Inferior parietal cortex (tissue), 1 donor: ENCODE data around the gene MAP2K3.
"Not testable (repeated sequence)": the region's sequence is repeated elsewhere in the genome, so short reads cannot be mapped to it uniquely, and the experiment has no call there.

Source experiments
- DNase-seq: peaks from one replicate; pipeline ENCODE4 v3.0.0-alpha.2; 2016; ENCODE audit errors: extremely low spot score

MAP2K3 gene

GRCh38 chr17:21296097-21297025 is 11.8 kb downstream of the MAP2K3 start:
- DNase-seq = no peak

DNA sequence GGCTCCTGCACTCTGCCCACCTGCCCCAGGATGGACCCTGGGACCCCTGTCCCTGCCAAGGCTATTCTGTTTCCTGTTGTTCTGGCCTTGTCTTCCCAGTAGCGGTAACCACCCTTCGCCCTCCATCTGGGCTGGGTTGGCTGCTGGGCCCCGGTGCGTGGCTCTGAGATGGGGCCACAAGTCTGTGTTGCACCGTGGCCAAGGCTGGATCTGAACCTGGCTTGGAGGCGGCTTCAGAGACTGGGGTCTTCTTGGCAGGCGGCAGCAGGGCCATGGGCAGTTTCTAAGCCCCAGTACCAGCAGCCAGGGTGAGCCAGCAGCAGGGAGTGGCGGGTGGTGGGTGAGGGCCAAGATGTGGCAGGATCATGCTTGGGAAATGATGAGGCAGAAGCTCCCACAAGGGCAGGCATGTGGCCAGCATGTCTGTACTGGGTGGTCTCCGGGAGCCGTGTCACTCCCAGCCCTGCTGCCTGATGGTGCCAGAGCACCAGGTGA is 12.6 kb downstream of the MAP2K3 start:
- no peak for DNase-seq

DNA sequence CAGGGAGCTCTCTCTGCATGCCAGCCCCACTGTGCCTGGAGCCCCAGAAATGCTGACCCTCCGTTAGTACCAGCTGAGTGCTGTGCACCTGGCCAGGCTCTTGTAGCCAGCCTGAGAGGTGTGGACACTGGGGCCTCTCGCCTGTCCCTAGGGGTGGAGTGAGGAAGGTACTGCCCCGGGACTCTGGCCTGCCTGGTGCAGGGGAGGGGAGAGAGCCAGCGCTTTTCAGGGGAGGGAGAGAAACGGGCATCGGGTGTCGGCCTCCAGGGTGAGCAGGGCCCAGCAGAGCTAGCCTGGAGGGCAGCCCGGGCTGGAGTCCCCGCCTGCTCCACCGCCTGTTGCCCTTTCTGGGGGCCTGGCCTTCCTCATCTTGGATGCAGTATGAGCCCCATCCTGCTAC is 13.1 kb downstream of the MAP2K3 start:
- no peak for DNase-seq

GRCh38 chr17:21298056-21298982 is 13.8 kb downstream of the MAP2K3 start:
- DNase-seq = no peak

DNA sequence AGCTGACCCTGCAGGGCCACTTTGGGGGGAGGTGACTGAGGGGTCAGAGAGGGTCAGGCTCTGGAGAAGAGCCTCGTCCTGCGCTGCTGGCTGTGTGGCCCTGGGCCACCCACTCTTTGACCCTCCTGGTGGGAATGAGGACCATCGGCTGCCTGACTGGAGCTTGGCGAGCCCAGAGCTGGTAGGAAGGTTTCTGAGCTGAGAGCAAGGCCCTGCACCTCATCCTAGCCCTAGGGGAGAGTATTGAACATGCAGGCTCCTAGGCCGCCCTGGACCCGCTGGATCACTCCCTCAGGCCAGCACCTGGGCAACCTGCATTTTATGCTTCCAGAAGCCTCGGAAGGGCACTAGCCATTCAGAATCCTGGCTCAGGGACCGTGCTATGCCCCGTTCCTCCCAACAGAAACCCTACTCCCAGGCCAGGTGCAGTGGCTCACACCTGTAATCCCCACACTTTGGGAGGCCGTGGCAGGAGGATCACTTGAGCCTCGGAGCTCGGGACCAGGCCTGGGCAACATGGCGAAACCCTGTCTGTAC is 14.5 kb downstream of the MAP2K3 start:
- DNase-seq = no peak

DNA sequence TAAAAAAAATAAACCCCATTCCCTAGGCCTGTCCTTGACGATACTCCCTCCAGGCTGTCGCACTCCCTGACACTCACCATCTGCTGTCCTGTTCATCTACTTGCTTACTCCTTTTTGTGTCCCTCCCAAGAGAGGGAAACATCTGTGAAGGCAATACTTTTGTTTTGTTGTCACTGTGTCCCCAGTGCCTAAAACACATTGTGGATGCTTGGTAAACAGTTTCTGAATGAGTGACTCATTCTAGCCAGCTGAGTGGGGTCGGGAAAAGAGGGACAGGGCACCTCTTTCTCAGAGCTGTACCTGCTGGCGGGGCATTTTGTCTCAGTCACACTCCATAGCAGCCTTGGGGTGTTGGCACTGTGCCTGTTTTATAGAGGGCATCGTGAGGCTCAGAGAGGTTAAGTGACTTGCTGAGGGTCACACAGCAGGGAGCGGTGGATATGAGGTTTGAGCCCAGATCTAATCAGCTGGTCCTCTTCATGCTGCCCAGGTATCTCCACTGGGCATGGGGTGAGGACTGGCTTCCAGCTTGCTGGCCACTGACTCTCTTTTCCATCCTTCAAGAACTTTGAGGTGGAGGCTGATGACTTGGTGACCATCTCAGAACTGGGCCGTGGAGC is 15.6 kb downstream of the MAP2K3 start:
- no peak for DNase-seq

DNA sequence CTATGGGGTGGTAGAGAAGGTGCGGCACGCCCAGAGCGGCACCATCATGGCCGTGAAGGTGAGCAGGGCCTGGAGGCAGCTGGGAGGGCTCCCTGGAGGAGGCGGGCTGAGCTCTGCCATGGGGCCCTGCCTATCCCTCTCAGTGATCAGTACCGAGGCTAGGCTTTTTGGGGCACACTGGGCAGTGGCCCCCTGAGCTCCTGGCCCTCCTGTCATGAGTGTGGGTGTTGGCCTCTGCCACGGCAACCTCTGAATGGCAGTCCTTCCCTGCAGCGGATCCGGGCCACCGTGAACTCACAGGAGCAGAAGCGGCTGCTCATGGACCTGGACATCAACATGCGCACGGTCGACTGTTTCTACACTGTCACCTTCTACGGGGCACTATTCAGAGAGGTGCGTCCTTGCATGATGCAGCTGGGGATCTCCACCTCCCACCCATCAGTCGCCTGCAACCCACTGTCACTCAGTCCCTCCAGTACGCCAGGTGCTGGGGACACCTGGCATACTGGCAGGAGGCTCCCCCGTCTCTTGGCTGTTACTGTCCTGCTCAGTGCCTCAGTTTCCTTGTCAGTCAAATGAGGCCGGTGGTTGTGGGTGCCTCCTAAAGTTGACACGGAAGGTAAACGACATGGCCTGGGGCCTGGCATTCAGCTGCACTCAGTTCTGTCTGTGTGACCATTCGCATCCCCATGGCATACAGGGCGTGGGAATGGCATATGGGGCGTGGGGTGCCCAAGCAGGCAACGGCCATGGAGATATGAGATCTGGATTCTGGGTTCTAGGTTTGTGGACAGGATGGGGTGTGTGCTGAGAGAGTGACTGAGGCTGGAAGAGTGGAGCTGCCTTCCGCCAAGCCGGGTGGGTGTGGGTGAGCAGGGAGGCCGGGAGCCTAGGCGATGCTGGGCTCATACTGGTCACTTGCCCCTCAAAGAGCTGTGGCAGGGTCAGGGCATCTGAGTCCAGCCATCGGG is 16.4 kb downstream of the MAP2K3 start:
- DNase-seq = no peak

DNA sequence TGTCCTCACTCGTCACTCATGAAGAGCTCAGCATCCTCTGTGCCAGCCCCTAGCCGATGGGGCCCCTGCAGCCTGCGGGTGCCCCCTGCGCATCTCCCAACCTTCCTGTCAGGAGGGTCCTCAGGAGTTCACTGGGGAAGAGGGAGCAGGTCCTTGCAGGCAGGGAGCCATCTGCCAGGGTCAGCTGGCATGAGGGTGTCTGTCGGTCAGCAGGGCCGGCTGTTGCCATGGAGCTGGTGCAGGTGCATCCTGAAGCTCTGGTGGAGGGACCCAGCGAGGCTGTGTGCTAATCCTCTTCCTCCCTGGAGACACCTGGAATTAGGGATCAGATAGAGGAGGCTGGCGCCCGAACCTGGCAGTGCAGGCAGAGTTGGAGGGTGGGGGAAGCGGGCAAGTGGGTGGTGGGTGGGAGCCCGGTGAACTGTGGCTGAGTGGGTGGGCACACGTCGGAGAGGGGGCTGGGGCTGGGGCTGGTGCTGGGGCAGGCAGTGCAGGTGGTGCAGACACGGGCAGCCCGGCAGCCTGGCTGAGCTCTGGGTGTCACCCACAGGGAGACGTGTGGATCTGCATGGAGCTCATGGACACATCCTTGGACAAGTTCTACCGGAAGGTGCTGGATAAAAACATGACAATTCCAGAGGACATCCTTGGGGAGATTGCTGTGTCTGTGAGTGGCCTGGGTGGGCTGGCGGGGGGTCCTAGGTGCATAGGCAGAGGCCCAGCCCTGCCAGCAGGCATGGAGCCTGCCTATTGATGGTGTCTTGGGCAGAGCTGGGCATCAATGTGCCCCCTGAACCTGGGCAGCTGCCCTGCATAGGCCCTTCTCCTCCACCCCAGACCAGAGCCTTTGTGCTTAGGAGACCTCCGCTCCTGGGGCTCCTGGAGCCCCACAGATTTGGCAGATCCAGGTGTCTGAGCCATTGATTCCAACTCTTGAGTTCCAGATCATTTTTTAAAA is 17.4 kb downstream of the MAP2K3 start:
- no peak for DNase-seq

- no peak for DNase-seq
These were observed 18.4 kb downstream of the MAP2K3 start for GRCh38 chr17:21302711-21303425.

DNA sequence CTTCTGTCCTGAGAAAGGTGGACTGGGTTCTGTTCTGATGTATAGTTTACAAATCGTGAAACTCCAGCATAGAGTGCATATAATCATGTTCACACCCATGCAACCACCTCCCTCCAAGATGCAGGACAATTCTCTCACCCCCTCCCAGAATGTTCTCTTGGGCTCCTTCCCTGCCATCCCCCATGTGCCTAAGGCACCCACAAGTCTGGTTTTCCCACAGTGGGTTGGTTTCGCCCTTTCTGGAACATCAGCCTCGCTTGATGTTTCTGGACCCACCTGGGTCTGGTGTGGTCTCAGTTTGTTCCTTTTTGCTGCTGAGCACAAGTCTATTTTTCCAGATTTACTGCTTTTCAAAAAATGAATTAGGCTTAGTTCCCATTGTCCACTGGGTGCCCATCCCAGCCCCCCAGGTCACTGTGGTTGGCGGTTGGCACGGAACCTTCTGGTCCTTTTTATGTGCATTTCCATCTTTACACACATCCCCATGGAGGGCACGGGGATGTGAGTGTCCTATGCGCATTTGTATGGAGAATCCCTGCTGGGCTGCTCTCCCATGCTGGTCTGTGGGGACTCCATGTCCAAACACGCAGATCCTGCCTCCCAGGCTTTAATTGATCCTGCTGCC is 19.0 kb downstream of the MAP2K3 start:
- DNase-seq = no peak

DNA sequence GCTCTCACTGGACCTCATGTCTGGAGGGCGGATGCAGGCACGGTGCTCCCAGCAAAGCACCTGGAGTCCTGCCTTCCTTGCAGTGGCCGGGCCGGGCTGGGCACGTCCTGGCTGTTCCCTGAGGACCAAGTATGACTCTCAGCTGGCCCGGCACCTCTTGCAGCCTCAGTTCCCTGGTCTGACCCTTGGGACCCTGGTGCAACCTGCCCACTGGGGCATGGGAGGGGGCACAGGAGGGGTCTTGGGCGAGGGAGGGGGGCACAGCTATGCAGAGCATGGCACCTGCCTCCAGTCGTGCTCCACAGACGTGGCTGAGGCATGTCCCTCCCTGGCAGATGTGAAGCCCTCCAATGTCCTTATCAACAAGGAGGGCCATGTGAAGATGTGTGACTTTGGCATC is 19.6 kb downstream of the MAP2K3 start:
- no peak for DNase-seq

- not testable (repeated sequence) for DNase-seq
These were observed 20.1 kb downstream of the MAP2K3 start for GRCh38 chr17:21304551-21305151.

- not testable (repeated sequence) for DNase-seq
These were observed 21.1 kb downstream of the MAP2K3 start for GRCh38 chr17:21305431-21306180.

DNA sequence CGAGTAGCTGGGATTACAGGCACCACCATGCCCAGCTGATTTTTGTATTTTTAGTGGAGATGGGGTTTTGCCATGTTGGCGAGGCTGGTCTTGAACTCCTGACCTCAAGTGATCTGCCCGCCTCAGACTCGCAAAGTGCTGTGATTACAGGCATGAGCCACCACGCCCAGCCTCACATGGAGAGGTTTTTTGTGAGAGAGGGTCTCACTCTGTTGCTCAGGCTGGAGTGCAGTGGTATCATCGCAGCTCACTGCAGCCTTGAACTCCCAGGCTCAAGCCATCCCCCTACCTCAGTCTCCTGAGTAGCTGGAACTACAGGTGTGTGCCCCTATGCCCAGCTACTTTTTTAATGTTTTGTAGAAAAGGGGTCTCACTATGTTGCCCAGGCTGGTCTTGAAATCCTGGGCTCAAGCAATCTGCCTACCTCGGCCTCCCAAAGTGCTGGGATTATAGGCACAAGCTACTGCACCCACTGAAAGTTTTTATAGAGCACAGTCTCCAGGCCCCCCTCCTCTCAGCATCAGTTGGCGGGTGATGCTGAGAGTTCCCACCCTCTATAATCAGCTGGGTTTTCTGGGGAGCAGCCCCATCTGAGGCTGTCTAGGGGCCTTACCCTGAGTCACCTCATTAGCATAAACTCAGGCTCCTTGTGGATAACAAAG is 22.2 kb downstream of the MAP2K3 start:
- DNase-seq = not testable (repeated sequence)

DNA sequence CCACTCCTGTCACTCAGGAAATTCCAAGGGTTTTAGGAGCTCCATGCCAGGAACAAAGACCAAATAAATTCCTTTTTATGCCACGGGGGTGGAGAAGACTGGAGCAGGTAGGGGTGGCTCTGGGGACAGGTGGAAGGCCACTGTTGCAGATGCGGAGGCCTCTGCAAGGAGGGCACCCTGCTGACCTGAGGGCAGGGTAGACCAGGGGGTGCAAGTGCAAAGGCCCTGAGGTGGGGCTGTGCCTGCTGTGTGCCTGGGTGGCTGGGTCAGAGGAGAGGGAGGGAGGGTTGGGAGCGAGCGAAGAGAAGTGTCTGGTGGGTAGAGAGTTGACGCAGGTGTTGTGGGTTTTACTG is 22.7 kb downstream of the MAP2K3 start:
- DNase-seq = not testable (repeated sequence)

DNA sequence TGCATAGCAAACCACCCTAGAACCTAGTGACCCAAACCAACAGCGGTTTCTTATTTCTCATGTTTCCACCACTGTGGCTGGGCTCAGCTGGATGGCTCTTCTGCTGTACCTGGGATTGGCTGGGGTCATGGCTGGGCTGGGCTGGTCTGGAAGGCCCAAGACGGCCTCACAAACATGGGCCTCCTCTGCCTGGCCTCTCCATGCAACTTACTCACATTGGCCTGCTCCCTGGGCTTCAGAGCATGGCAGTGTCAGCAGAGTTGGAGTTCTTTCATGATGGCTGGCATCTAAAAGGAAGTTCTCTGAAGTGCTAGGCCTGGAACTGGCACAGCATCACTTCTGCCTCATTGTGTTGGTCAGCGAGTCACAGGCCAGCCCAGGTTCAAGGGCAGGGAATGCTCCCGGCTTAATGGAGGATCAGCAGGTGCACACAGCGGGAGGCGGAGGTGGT is 24.4 kb downstream of the MAP2K3 start:
- DNase-seq = not testable (repeated sequence)
